Large intestine (tissue), 3 donors: Measurements from ENCODE around the gene CAPN3. TPM values are rescaled to one million over a fixed set of nuclear protein-coding genes. Genes with fewer than 3 reads are reported as not detected.

ENCODE experiments used
- DNase-seq, 2 donors: peaks; one replicate each; pipeline versions ENCODE4 v3.0.0 to v3.0.0-alpha.2; 2013
- H3K27ac ChIP-seq: one replicate; pipeline ENCODE4 v1.5.1; 2013; ENCODE audit warnings: low read length
- H3K27me3 ChIP-seq: 2 replicates; pipeline ENCODE4 v1.6.1; 2013; ENCODE audit warnings: low read length; ENCODE audit not compliant: control insufficient read depth, insufficient read depth
- H3K36me3 ChIP-seq: 2 replicates; pipeline ENCODE4 v1.6.1; 2013; ENCODE audit warnings: low read length; ENCODE audit not compliant: control insufficient read depth, insufficient read depth
- H3K4me1 ChIP-seq: one replicate; pipeline ENCODE4 v1.6.1; 2013; ENCODE audit warnings: low read length; ENCODE audit not compliant: control insufficient read depth, insufficient read depth
- H3K4me3 ChIP-seq: one replicate; pipeline ENCODE4 v1.5.1; 2013; ENCODE audit warnings: low read length
- H3K9me3 ChIP-seq: one replicate; pipeline ENCODE4 v1.6.1; 2013; ENCODE audit warnings: mild to moderate bottlenecking, low read depth, low read length, moderate library complexity; ENCODE audit not compliant: control insufficient read depth
- WGBS: methylation state at CpG from one replicate; pipeline ENCODE4 v1.1.5; 2013; ENCODE audit warnings: low lambda C conversion rate; ENCODE audit not compliant: insufficient coverage; 5-methylcytosine and 5-hydroxymethylcytosine counted together
- polyA plus RNA-seq: library from polyadenylated mRNA; unstranded; fragments of 120-200 nt; gene quantifications from one replicate; pipeline ENCODE4 v1.2.1, GENCODE V29; 2013

CAPN3 gene
- polyA plus RNA-seq, 1 donor: 229 TPM

- Histone ChIP-seq H3K4me1 (peaks cover 36% of the 10 kb centered on the region), H3K4me3 (peak overlapping the region; percentile 36), H3K27me3 (no peaks in the 10 kb centered on the region), H3K27ac (peak overlapping the region; percentile 89), H3K36me3 (peaks cover 35% of the 10 kb centered on the region), H3K9me3 (no peaks in the 10 kb centered on the region)
- no CpG with 5 or more reads among the region's 12 CpGs for WGBS
- peak; percentile 89 to 92 for DNase-seq
Observed at GRCh38 chr15:42404461-42405235, 45.3 kb downstream of the CAPN3 start.

- WGBS: no CpG with 5 or more reads among the region's 6 CpGs
Observed at GRCh38 chr15:42405863-42406482, 46.7 kb downstream of the CAPN3 start.

GRCh38 chr15:42408178-42408577, 48.9 kb downstream of the CAPN3 start:
- Histone ChIP-seq H3K4me3 (no peak overlapping the region), H3K27ac (peak overlapping the region; percentile 5), H3K9me3 (no peaks in the 10 kb centered on the region), H3K27me3 (no peaks in the 10 kb centered on the region), H3K36me3 (peaks cover 37% of the 10 kb centered on the region), H3K4me1 (peaks cover 35% of the 10 kb centered on the region)
- WGBS: no CpG with 5 or more reads among the region's 4 CpGs
- peak in 1 of 2 donors; percentile 22 for DNase-seq

More at GRCh38 chr15:42405863-42406482, 46.7 kb downstream of the CAPN3 start:
- Histone ChIP-seq H3K9me3 (no peaks in the 10 kb centered on the region), H3K27me3 (no peaks in the 10 kb centered on the region), H3K4me1 (peaks cover 36% of the 10 kb centered on the region), H3K36me3 (peaks cover 38% of the 10 kb centered on the region), H3K27ac (peak overlapping the region; percentile 89), H3K4me3 (peak overlapping the region; percentile 36)
- DNase-seq: peak in 1 of 2 donors; percentile 61

- H3K27me3 ChIP-seq: no peaks in the 10 kb centered on the region
- H3K4me1 ChIP-seq: peaks cover 27% of the 10 kb centered on the region
- no peaks in the 10 kb centered on the region for H3K9me3 ChIP-seq
- peaks cover 33% of the 10 kb centered on the region for H3K36me3 ChIP-seq
- no peak for DNase-seq
- no CpG with 5 or more reads among the region's 9 CpGs for WGBS
- no peak overlapping the region for H3K4me3 ChIP-seq
- no peak overlapping the region for H3K27ac ChIP-seq
Observed at GRCh38 chr15:42409011-42409410, 49.7 kb downstream of the CAPN3 start.

GRCh38 chr15:42411884-42412283, 52.6 kb downstream of the CAPN3 start:
- no peaks in the 10 kb centered on the region for H3K9me3 ChIP-seq
- H3K27ac ChIP-seq: no peak overlapping the region
- peaks cover 12% of the 10 kb centered on the region for H3K4me1 ChIP-seq
- no CpG with 5 or more reads among the region's 7 CpGs for WGBS
- DNase-seq: no peak
- H3K4me3 ChIP-seq: no peak overlapping the region
- no peaks in the 10 kb centered on the region for H3K27me3 ChIP-seq
- H3K36me3 ChIP-seq: peaks cover 52% of the 10 kb centered on the region

GRCh38 chr15:42413920-42414319, 54.6 kb downstream of the CAPN3 start:
- WGBS: 80% methylated on average over 1 of the region's 2 CpGs
- H3K27ac ChIP-seq: no peak overlapping the region
- H3K27me3 ChIP-seq: no peaks in the 10 kb centered on the region
- H3K9me3 ChIP-seq: no peaks in the 10 kb centered on the region
- H3K4me1 ChIP-seq: no peaks in the 10 kb centered on the region
- no peak overlapping the region for H3K4me3 ChIP-seq
- DNase-seq: no peak
- H3K36me3 ChIP-seq: peaks cover 63% of the 10 kb centered on the region

GRCh38 chr15:42419369-42419768, 60.1 kb downstream of the CAPN3 start:
- WGBS: 100% methylated on average over 2 of the region's 7 CpGs
- Histone ChIP-seq H3K27ac (no peak overlapping the region), H3K9me3 (no peaks in the 10 kb centered on the region), H3K27me3 (no peaks in the 10 kb centered on the region), H3K4me3 (no peak overlapping the region), H3K4me1 (no peaks in the 10 kb centered on the region), H3K36me3 (peaks cover 72% of the 10 kb centered on the region)
- DNase-seq: no peak

- peaks cover 71% of the 10 kb centered on the region for H3K36me3 ChIP-seq
- H3K9me3 ChIP-seq: no peaks in the 10 kb centered on the region
- H3K4me3 ChIP-seq: no peak overlapping the region
- 100% methylated on average over 1 of the region's 2 CpGs for WGBS
- H3K4me1 ChIP-seq: no peaks in the 10 kb centered on the region
- H3K27ac ChIP-seq: no peak overlapping the region
- no peak for DNase-seq
- no peaks in the 10 kb centered on the region for H3K27me3 ChIP-seq
Observed at GRCh38 chr15:42421376-42421775, 62.1 kb downstream of the CAPN3 start.

GRCh38 chr15:42427429-42428223, 68.3 kb downstream of the CAPN3 start:
- H3K4me3 ChIP-seq: no peak overlapping the region
- WGBS: no CpG with 5 or more reads among the region's 7 CpGs
- H3K27ac ChIP-seq: no peak overlapping the region
- peaks cover 82% of the 10 kb centered on the region for H3K36me3 ChIP-seq
- no peak for DNase-seq
- no peaks in the 10 kb centered on the region for H3K9me3 ChIP-seq
- no peaks in the 10 kb centered on the region for H3K27me3 ChIP-seq
- H3K4me1 ChIP-seq: no peaks in the 10 kb centered on the region

GRCh38 chr15:42444415-42445063, 85.2 kb downstream of the CAPN3 start:
- Histone ChIP-seq H3K4me3 (no peak overlapping the region), H3K36me3 (peaks cover 50% of the 10 kb centered on the region), H3K27me3 (no peaks in the 10 kb centered on the region), H3K27ac (no peak overlapping the region), H3K9me3 (no peaks in the 10 kb centered on the region), H3K4me1 (no peaks in the 10 kb centered on the region)
- no peak for DNase-seq
- no CpG with 5 or more reads among the region's 5 CpGs for WGBS
